Right atrium auricular region (tissue), 2 donors: Measurements from ENCODE around the gene C4orf36. TPM values are rescaled to one million over a fixed set of nuclear protein-coding genes. Genes with fewer than 3 reads are reported as not detected.

Experiments
- DNase-seq: peaks from one replicate; pipeline ENCODE4 v3.0.0-alpha.2; 2019; ENCODE audit warnings: low spot score
- H3K27ac ChIP-seq, 2 donors: fragments of 200-600 bp; sonication (generic); 1 replicate in 1 of 2; 2 replicates in 1 of 2; pipeline ENCODE4 v1.5.1; 2016 to 2019
- H3K27me3 ChIP-seq, 2 donors: fragments of 200-600 bp; sonication (generic); one replicate each; pipeline versions ENCODE4 v1.5.1 to v1.6.0; 2017 to 2019
- H3K36me3 ChIP-seq: fragments of 200-600 bp; sonication (generic); one replicate; pipeline ENCODE4 v1.5.1; 2016
- H3K4me1 ChIP-seq, 2 donors: fragments of 200-600 bp; sonication (generic); one replicate each; pipeline versions ENCODE4 v1.5.1 to v1.6.0; 2017 to 2019
- H3K4me3 ChIP-seq, 2 donors: fragments of 200-600 bp; sonication (generic); 1 replicate in 1 of 2; 2 replicates in 1 of 2; pipeline ENCODE4 v1.5.1; 2017 to 2019; ENCODE audit warnings: mild to moderate bottlenecking in 1 of 2, moderate library complexity in 1 of 2
- H3K9me3 ChIP-seq, 2 donors: fragments of 200-600 bp; sonication (generic); one replicate each; pipeline ENCODE4 v1.5.1; 2019
- total RNA-seq, 2 donors: library from RNA; depleted of rRNA; stranded (reverse); fragments of >200 nt; gene quantifications; one replicate each; pipeline ENCODE4 v1.1.0, GENCODE V29; 2016
- TF ChIP-seq, protein P1 (sequence below), 2 donors: fragments of 200-600 bp; sonication (generic); IDR thresholded peaks; one replicate each; pipeline ENCODE4 v1.5.1; 2019; ENCODE audit warnings: antibody characterized with exemption in 2 of 2

Gene C4orf36
- total RNA-seq, 2 donors from 2014 or later, result not detected

DNA sequence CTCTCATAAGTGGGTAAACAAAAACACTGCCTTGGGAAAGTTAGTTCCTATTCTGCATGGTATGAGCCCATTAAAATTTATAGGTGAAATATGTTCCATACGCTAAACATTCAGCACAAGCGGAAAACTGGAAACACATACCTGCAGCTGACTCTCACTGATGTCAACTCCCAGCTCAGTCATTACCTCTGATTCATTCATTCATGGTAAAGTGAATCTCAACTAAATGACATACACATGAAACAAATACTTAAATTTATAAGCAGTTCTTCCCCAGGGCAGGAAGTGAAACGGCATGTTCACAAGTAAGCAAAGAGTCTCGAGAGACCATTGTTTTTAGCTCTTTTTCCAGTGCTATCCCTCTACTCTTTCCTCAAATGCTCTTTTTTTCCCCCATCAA lies 44.7 kb downstream of the C4orf36 start:
- no peak for DNase-seq
- H3K9me3 ChIP-seq, result no peaks in the 10 kb centered on the region
- peaks cover 0 to 12% of the 10 kb centered on the region in 2 donors for H3K4me1 ChIP-seq
- no peaks in the 10 kb centered on the region for H3K27me3 ChIP-seq
- peak overlapping the region; percentile 38 to 67 for H3K27ac ChIP-seq
- TF ChIP-seq, protein P1, sequence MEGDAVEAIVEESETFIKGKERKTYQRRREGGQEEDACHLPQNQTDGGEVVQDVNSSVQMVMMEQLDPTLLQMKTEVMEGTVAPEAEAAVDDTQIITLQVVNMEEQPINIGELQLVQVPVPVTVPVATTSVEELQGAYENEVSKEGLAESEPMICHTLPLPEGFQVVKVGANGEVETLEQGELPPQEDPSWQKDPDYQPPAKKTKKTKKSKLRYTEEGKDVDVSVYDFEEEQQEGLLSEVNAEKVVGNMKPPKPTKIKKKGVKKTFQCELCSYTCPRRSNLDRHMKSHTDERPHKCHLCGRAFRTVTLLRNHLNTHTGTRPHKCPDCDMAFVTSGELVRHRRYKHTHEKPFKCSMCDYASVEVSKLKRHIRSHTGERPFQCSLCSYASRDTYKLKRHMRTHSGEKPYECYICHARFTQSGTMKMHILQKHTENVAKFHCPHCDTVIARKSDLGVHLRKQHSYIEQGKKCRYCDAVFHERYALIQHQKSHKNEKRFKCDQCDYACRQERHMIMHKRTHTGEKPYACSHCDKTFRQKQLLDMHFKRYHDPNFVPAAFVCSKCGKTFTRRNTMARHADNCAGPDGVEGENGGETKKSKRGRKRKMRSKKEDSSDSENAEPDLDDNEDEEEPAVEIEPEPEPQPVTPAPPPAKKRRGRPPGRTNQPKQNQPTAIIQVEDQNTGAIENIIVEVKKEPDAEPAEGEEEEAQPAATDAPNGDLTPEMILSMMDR (IDR thresholded peaks at IDR 0.05), result no peak
- H3K4me3 ChIP-seq, result peak overlapping the region in 1 of 2 donors; percentile 35
- no peaks in the 10 kb centered on the region for H3K36me3 ChIP-seq

DNA sequence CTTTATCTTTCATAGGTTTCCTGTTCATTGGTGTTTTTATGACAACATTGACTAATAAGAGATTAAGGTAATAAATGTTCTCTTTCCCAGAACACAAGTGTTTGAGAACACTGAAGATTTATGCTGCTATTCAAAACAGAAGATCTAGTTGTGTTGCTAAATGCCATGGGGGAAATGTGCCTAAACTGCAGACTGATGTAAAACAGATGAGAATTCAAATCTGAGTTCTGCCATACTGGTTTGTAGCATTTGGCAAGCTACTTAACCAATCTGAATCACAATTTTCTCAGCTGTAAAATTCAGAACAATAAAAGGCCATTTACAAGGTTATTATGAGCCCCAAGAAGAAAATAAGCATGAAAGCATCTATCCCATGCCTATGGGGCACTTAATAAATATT lies 45.3 kb downstream of the C4orf36 start:
- Histone ChIP-seq H3K27ac (peak overlapping the region; percentile 38 to 67), H3K9me3 (no peaks in the 10 kb centered on the region), H3K4me1 (peaks cover 0 to 12% of the 10 kb centered on the region in 2 donors), H3K36me3 (no peaks in the 10 kb centered on the region), H3K4me3 (no peak overlapping the region), H3K27me3 (no peaks in the 10 kb centered on the region)
- TF ChIP-seq, protein P1 (IDR thresholded peaks at IDR 0.05), result no peak
- no peak for DNase-seq

DNA sequence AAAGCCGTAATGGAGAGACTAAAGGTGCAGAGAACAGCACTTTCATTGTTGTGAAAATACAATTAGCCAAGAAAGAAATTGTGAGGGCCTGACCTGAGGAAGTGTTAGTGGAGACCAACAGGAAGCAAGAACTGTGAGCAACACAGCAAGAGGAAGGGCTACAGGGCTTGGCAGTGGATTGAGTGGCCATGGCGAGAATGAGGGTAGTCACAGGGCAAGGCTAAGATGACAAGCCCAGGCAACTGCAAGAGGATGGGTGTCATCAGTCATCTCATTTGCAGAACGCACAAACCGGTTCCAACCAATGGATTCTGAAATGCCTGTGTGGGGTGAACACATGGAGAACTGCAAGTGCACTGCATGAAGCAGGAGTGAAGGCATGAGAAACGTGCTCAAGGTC lies 46.6 kb downstream of the C4orf36 start:
- Histone ChIP-seq H3K4me1 (peaks cover 0 to 12% of the 10 kb centered on the region in 2 donors), H3K27ac (no peak overlapping the region), H3K9me3 (no peaks in the 10 kb centered on the region), H3K4me3 (no peak overlapping the region), H3K27me3 (no peaks in the 10 kb centered on the region), H3K36me3 (no peaks in the 10 kb centered on the region)
- no peak for DNase-seq
- TF ChIP-seq, protein P1 (IDR thresholded peaks at IDR 0.05), result no peak

DNA sequence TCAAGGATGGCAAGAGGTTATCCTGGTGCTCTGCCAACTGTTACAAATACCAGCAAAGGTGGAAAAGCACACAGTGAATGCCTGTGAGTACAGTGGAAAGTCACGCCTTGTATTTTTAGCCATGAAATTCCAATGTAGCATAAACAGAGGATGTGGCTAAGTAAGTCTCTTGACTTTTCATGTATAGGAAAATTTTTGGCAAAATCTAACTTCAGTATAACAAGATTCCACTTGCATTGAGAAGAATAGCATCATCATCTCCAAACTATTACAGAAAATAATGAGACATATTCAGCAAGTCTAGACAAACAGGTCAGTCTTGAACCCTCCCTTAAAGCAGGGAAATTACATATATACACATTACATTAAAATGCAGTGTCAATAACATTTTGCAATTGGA lies 50.9 kb downstream of the C4orf36 start:
- DNase-seq, result no peak
- Histone ChIP-seq H3K27ac (no peak overlapping the region), H3K4me3 (no peak overlapping the region), H3K27me3 (no peaks in the 10 kb centered on the region), H3K9me3 (no peaks in the 10 kb centered on the region), H3K4me1 (no peaks in the 10 kb centered on the region), H3K36me3 (no peaks in the 10 kb centered on the region)
- TF ChIP-seq, protein P1 (IDR thresholded peaks at IDR 0.05), result no peak

DNA sequence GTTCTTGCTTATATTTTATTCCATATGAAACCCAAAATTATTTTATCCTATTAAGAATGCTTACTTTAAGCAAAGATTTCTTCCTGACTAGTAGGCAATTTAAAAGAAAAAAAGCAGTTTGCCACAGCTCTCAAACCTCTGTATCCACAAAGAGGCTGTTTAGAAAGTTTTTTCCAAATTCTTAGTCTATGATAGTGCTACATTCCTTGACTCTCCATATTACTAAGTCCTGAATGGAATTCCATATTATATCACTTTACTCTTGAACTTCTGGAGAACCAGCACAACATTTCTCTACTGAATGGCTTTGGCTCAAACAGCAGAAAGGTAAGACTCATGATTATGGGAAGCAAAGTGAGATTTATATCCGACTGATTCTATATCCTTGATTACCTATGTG lies 51.4 kb downstream of the C4orf36 start:
- H3K36me3 ChIP-seq, result no peaks in the 10 kb centered on the region
- H3K4me3 ChIP-seq, result no peak overlapping the region
- no peaks in the 10 kb centered on the region for H3K4me1 ChIP-seq
- TF ChIP-seq, protein P1 (IDR thresholded peaks at IDR 0.05), result no peak
- no peaks in the 10 kb centered on the region for H3K9me3 ChIP-seq
- no peaks in the 10 kb centered on the region for H3K27me3 ChIP-seq
- DNase-seq, result no peak
- H3K27ac ChIP-seq, result no peak overlapping the region
